HepG2 (cell line): ENCODE data around the gene TFPI2. TPM values are rescaled to one million over a fixed set of nuclear protein-coding genes. Genes with fewer than 3 reads are reported as not detected.

ENCODE experiments used
- ATAC-seq: fragments of 200-7000 bp; cut with Tn5 transposase; 3 replicates; pipeline ENCODE4 v1.9.1; 2020; ENCODE audit warnings: mild to moderate bottlenecking, moderate library complexity
- BruUV-seq: library from RNA; stranded (reverse); fragments of 400-500 nt; replicated peaks from 2 replicates; lab custom pipeline; 2021; lab: Mats Ljungman, UMichigan
- CTCF ChIA-PET: fragments of 300-600 bp; formaldehyde crosslinking; extraction: SDS; loops from one replicate; lab custom pipeline; 2021; ENCODE audit warnings: low total read pairs, inconsistent platforms, low intra/inter-chr PET ratio; lab: Yijun Ruan, JAX
- POLR2A ChIA-PET: fragments of 350-600 bp; sonication (Branson Sonifier 250); formaldehyde crosslinking; loops from one replicate; lab custom pipeline; 2020; ENCODE audit warnings: antibody characterized with exemption, inconsistent platforms; lab: Yijun Ruan, JAX
- DNase-seq: peaks from one replicate; pipeline ENCODE4 v3.0.0-alpha.2; 2015; ENCODE audit warnings: low spot score
- FAIRE-seq: peaks from 3 replicates; lab custom pipeline; 2011; peaks lifted over from hg19 to GRCh38; lab: Jason Lieb, UNC
- H2AFZ ChIP-seq: one replicate; pipeline ENCODE4 v1.6.1; 2011; ENCODE audit warnings: low read length, inconsistent platforms
- H3K27ac ChIP-seq: fragments of 300-600 bp; 3 replicates; pipeline ENCODE4 v1.8.0; 2011; ENCODE audit warnings: mixed run types, mild to moderate bottlenecking, mixed read lengths, low read length, inconsistent platforms; ENCODE audit not compliant: insufficient read depth; ENCODE audit errors: extremely low read length
- H3K27me3 ChIP-seq, 2 experiments: fragments of 200-600 bp in 1 of 2; 2 replicates in 1 of 2; 3 replicates in 1 of 2; pipeline versions ENCODE4 v1.6.0 to v1.8.0; 2011; ENCODE audit warnings: low read length in 2 of 2, mild to moderate bottlenecking in 2 of 2, moderate library complexity in 2 of 2, inconsistent platforms in 1 of 2; ENCODE audit not compliant: insufficient read depth in 2 of 2, control insufficient read depth in 1 of 2
- H3K36me3 ChIP-seq, 2 experiments: fragments of 200-600 bp in 1 of 2; replicated peaks in 1 of 2; 2 replicates in 1 of 2; 3 replicates in 1 of 2; pipeline versions ENCODE4 v1.5.1 to v1.8.0; 2011; ENCODE audit warnings: low read length in 2 of 2, inconsistent platforms in 1 of 2; ENCODE audit not compliant: insufficient read depth in 2 of 2, control insufficient read depth in 1 of 2
- H3K4me1 ChIP-seq: 2 replicates; pipeline ENCODE4 v1.5.1; 2012; ENCODE audit warnings: low read length, inconsistent platforms; ENCODE audit not compliant: insufficient read depth
- H3K4me2 ChIP-seq: 2 replicates; pipeline ENCODE4 v1.6.0; 2011; ENCODE audit warnings: low read depth, low read length, inconsistent platforms
- H3K4me3 ChIP-seq, 3 experiments: fragments of 200-600 bp in 1 of 3; sonication (generic), shearing (Covaris generic) in 1 of 3; replicated peaks in 1 of 3; 2 replicates each; pipeline ENCODE4 v1.5.1; 2011 to 2016; ENCODE audit warnings: low read length in 3 of 3, inconsistent platforms in 2 of 3, low read depth in 2 of 3, mild to moderate bottlenecking in 2 of 3, control low read depth in 1 of 3, mixed read lengths in 1 of 3; ENCODE audit not compliant: insufficient read depth in 1 of 3
- H3K79me2 ChIP-seq: one replicate; pipeline ENCODE4 v1.6.1; 2011; ENCODE audit warnings: low read length, inconsistent platforms; ENCODE audit not compliant: insufficient read depth
- H3K9ac ChIP-seq: 2 replicates; pipeline ENCODE4 v1.6.0; 2011; ENCODE audit warnings: mild to moderate bottlenecking, low read depth, low read length, inconsistent platforms; ENCODE audit not compliant: insufficient read depth
- H3K9me3 ChIP-seq: 2 replicates; pipeline ENCODE4 v1.5.1; 2012; ENCODE audit warnings: mild to moderate bottlenecking, low read length
- H4K20me1 ChIP-seq: 2 replicates; pipeline ENCODE4 v1.6.0; 2011; ENCODE audit warnings: inconsistent platforms, mild to moderate bottlenecking, low read length, moderate library complexity; ENCODE audit not compliant: insufficient read depth
- AHDC1 ChIP-seq: sonication (generic); formaldehyde crosslinking; IDR thresholded peaks from 2 replicates; pipeline ENCODE4 v1.5.1; 2020; ENCODE audit warnings: mild to moderate bottlenecking, missing genetic modification reagents, borderline replicate concordance
- ATF1 ChIP-seq: IDR thresholded peaks from 2 replicates; pipeline ENCODE4 v1.6.1; 2016; ENCODE audit warnings: mild to moderate bottlenecking, control low read depth
- GATA4 ChIP-seq: sonication (generic); IDR thresholded peaks from 2 replicates; pipeline ENCODE4 v1.6.1; 2016; ENCODE audit warnings: antibody characterized with exemption, low read depth, borderline replicate concordance
- IRF2 ChIP-seq: IDR thresholded peaks from 2 replicates; pipeline ENCODE4 v1.6.1; 2018; ENCODE audit warnings: missing genetic modification reagents, missing compliant biosample characterization
- NFATC3 ChIP-seq: sonication (generic); formaldehyde crosslinking; IDR thresholded peaks from 2 replicates; pipeline ENCODE4 v1.5.1; 2020; ENCODE audit warnings: mild to moderate bottlenecking, missing genetic modification reagents
- NFE2L1 ChIP-seq: sonication (generic); formaldehyde crosslinking; IDR thresholded peaks from 2 replicates; pipeline ENCODE4 v1.4.0; 2020; ENCODE audit warnings: missing genetic modification reagents, mild to moderate bottlenecking, borderline replicate concordance
- POLR2AphosphoS2 ChIP-seq: IDR thresholded peaks from 2 replicates; pipeline ENCODE4 v1.6.1; 2011; ENCODE audit warnings: low read depth, low read length, improper control_type of control experiment
- RBAK ChIP-seq: sonication (generic); formaldehyde crosslinking; IDR thresholded peaks from 2 replicates; pipeline ENCODE4 v1.5.1; 2020; ENCODE audit warnings: mild to moderate bottlenecking, missing genetic modification reagents
- RERE ChIP-seq: IDR thresholded peaks from 2 replicates; pipeline ENCODE4 v1.6.1; 2016; ENCODE audit warnings: low read depth, missing genetic modification reagents, missing compliant biosample characterization
- SP1 ChIP-seq, 2 experiments: fragments of 450-650 bp in 1 of 2; sonication (generic) in 1 of 2; formaldehyde crosslinking in 1 of 2; IDR thresholded peaks; 2 replicates each; pipeline versions ENCODE4 v1.4.0 to v1.6.1; 2016 to 2020; ENCODE audit warnings: missing genetic modification reagents in 1 of 2
- ZNF296 ChIP-seq: sonication (generic); formaldehyde crosslinking; conservative IDR thresholded peaks from 2 replicates; pipeline ENCODE4 v1.5.0; 2020; ENCODE audit warnings: mild to moderate bottlenecking, missing genetic modification reagents
- ZNF337 ChIP-seq: sonication (generic); formaldehyde crosslinking; IDR thresholded peaks from 2 replicates; pipeline ENCODE4 v1.5.1; 2020; ENCODE audit warnings: missing genetic modification reagents, low read depth, mild to moderate bottlenecking, borderline replicate concordance
- ZNF619 ChIP-seq: sonication (generic); formaldehyde crosslinking; IDR thresholded peaks from 2 replicates; pipeline ENCODE4 v1.4.0; 2020; ENCODE audit warnings: mild to moderate bottlenecking, missing genetic modification reagents
- WGBS: methylation state at CpG from one replicate; pipeline ENCODE4 v1.1.6; 2017; ENCODE audit warnings: low lambda C conversion rate; 5-methylcytosine and 5-hydroxymethylcytosine counted together
- in situ Hi-C: cut with HindIII; loops from 2 replicates; pipeline ENCODE4 v1.10.0; 2017; ENCODE audit warnings: low pct_unique_long_range_greater_than_20kb; ENCODE audit not compliant: extremely low pct_ligation_motif_present
- intact Hi-C: fragments of 100-400 bp; cut with micrococcal nuclease; formaldehyde crosslinking; loops from one replicate; pipeline ENCODE4 v1.10.0; 2022; ENCODE audit not compliant: unreplicated experiment
- polyA plus RNA-seq, 8 experiments: library from polyadenylated mRNA; depleted of rRNA in 3 of 8; stranded (reverse) in 7 of 8; unstranded in 1 of 8; fragments of >200 nt; fragmentation: Illumina TruSeq in 4 of 8; extraction: Trizol in 4 of 8; gene quantifications; 2 replicates each; pipeline versions ENCODE4 v1.2.1 to v1.2.3, GENCODE V29; 2011 to 2016; ENCODE audit warnings: low read depth in 4 of 8, missing spikeins in 1 of 8, mixed read lengths in 1 of 8; ENCODE audit not compliant: insufficient read depth in 1 of 8
- total RNA-seq, 5 experiments: library from RNA; depleted of rRNA; stranded (reverse); fragments of >200 nt; fragmentation: Illumina TruSeq; extraction: Trizol; gene quantifications; 2 replicates each; pipeline ENCODE4 v1.2.3, GENCODE V29; 2016; ENCODE audit warnings: low read depth in 1 of 5

The TFPI2 gene
- total and polyA plus RNA-seq, 2 of the 13 experiments (the other 11 are each of a cell fraction or from before 2014, with no cell fraction given), result 0.16 to 0.22 TPM

- TF ChIP-seq RERE (CRISPR knock-in tag) (no peak), GATA4 (no peak), ZNF619 (no peak), SP1 (IDR thresholded peaks at IDR 0.05) (no peak), SP1 (CRISPR knock-in tag; IDR thresholded peaks at IDR 0.05) (no peak), NFATC3 (CRISPR knock-in tag) (no peak), NFE2L1 (CRISPR knock-in tag) (no peak), POLR2AphosphoS2 (no peak)
- TF ChIP-seq, all 625 proteins: peak for 0
Observed at GRCh38 chr7:93856323-93856722, 34.2 kb downstream of the TFPI2 start (continued).

GRCh38 chr7:93855797-93856196 is 34.8 kb downstream of the TFPI2 start:
- Histone ChIP-seq H3K36me3 (no peaks in the 10 kb centered on the region), H3K9me3 (no peaks in the 10 kb centered on the region), H3K27ac (no peak overlapping the region), H3K27me3 (no peaks in the 10 kb centered on the region), H3K4me3 (no peak overlapping the region), H4K20me1 (no peaks in the 10 kb centered on the region), H3K4me2 (no peak overlapping the region), H3K9ac (no peak overlapping the region), H3K79me2 (no peaks in the 10 kb centered on the region), H3K4me1 (no peaks in the 10 kb centered on the region), H2AFZ (no peak overlapping the region)
- POLR2A ChIA-PET, result no interaction called here
- ATAC-seq, result no peak
- in situ Hi-C loops, result no loop called here
- WGBS, result 0% methylated on average over 1 of the region's 1 CpG
- intact Hi-C loops, result no loop called here
- FAIRE-seq, result no peak
- TF ChIP-seq AHDC1 (CRISPR knock-in tag) (no peak), RBAK (CRISPR knock-in tag) (no peak), ZNF337 (CRISPR knock-in tag) (no peak), ZNF296 (CRISPR knock-in tag) (no peak), ATF1 (CRISPR knock-in tag) (no peak), IRF2 (CRISPR knock-in tag) (no peak)
- BruUV-seq, result no TSS peak
- CTCF ChIA-PET, result no interaction called here
- DNase-seq, result no peak
